K562 (cell line): ENCODE results near the gene FES. TPM values are rescaled to one million over a fixed set of nuclear protein-coding genes. Genes with fewer than 3 reads are reported as not detected.

Source experiments
- ATF3 ChIP-seq, 2 experiments: fragments of 450-650 bp in 1 of 2; sonication (generic) in 1 of 2; formaldehyde crosslinking in 1 of 2; IDR thresholded peaks in 1 of 2; conservative IDR thresholded peaks in 1 of 2; 2 replicates each; pipeline versions ENCODE4 v1.6.1 to v1.8.1; 2016 to 2023; ENCODE audit warnings: mild to moderate bottlenecking in 2 of 2, moderate library complexity in 2 of 2, inconsistent platforms in 1 of 2, missing genetic modification reagents in 1 of 2
- ATF6 ChIP-seq: sonication (generic); formaldehyde crosslinking; IDR thresholded peaks from 2 replicates; pipeline ENCODE4 v1.4.0; 2020; ENCODE audit warnings: mild to moderate bottlenecking, missing genetic modification reagents
- CEBPB ChIP-seq: fragments of 450-650 bp; IDR thresholded peaks from 2 replicates; pipeline ENCODE4 v1.6.1; 2016; ENCODE audit warnings: missing genetic modification characterization, missing compliant biosample characterization
- CGGBP1 ChIP-seq: fragments of 250-450 bp; sonication (Bioruptor Pico); IDR thresholded peaks from 2 replicates; pipeline ENCODE4 v1.9.0; 2021; ENCODE audit warnings: mild to moderate bottlenecking
- CTCFL ChIP-seq: IDR thresholded peaks from 2 replicates; pipeline ENCODE4 v1.6.1; 2011; ENCODE audit warnings: borderline replicate concordance, low read depth, mild to moderate bottlenecking, moderate library complexity, low read length; ENCODE audit not compliant: insufficient read depth, poor library complexity, severe bottlenecking
- DMBX1 ChIP-seq: fragments of 250-450 bp; sonication (Bioruptor Pico); IDR thresholded peaks from 2 replicates; pipeline ENCODE4 v1.8.0; 2022; ENCODE audit warnings: inconsistent platforms, mild to moderate bottlenecking, moderate library complexity, borderline replicate concordance
- EP300 ChIP-seq: IDR thresholded peaks from 2 replicates; pipeline ENCODE4 v1.6.1; 2012; ENCODE audit warnings: low read length, improper control_type of control experiment
- HDAC1 ChIP-seq, 2 experiments: fragments of 450-650 bp; IDR thresholded peaks; 2 replicates each; pipeline ENCODE4 v1.6.1; 2016 to 2017; ENCODE audit warnings: inconsistent platforms in 1 of 2, mild to moderate bottlenecking in 1 of 2, moderate library complexity in 1 of 2
- HMG20B ChIP-seq: fragments of 250-450 bp; sonication (Bioruptor Pico); IDR thresholded peaks from 2 replicates; pipeline ENCODE4 v1.5.0; 2021; ENCODE audit warnings: mild to moderate bottlenecking
- POLR2B ChIP-seq: fragments of 450-650 bp; IDR thresholded peaks from 2 replicates; pipeline ENCODE4 v1.6.1; 2018; ENCODE audit warnings: low read depth; ENCODE audit not compliant: partially characterized antibody
- RBM39 ChIP-seq: fragments of 200-400 bp; formaldehyde crosslinking; optimal IDR thresholded peaks from 2 replicates; pipeline ENCODE3; 2018; ENCODE audit warnings: low read depth, low read length
- SMAD1 ChIP-seq: fragments of 150-350 bp; IDR thresholded peaks from 2 replicates; pipeline ENCODE4 v1.6.1; 2014; ENCODE audit warnings: low read length, low read depth; ENCODE audit not compliant: partially characterized antibody
- SRSF3 ChIP-seq: fragments of 200-400 bp; formaldehyde crosslinking; IDR thresholded peaks from 2 replicates; pipeline ENCODE4 v1.6.1; 2016; ENCODE audit warnings: mild to moderate bottlenecking, low read length, moderate library complexity; ENCODE audit not compliant: insufficient read depth
- YBX1 ChIP-seq: fragments of 450-650 bp; IDR thresholded peaks from 2 replicates; pipeline ENCODE4 v1.7.1; 2016; ENCODE audit warnings: mild to moderate bottlenecking
- ZNF12 ChIP-seq: sonication (generic); formaldehyde crosslinking; IDR thresholded peaks from 2 replicates; pipeline ENCODE4 v1.4.0; 2020; ENCODE audit warnings: mild to moderate bottlenecking, missing genetic modification reagents
- ZNF24 ChIP-seq: fragments of 450-650 bp; IDR thresholded peaks from 2 replicates; pipeline ENCODE4 v1.6.1; 2016
- ZNF717 ChIP-seq: fragments of 250-450 bp; sonication (Bioruptor Pico); IDR thresholded peaks from 2 replicates; pipeline ENCODE4 v1.5.0; 2021
- ZNF740 ChIP-seq, 3 experiments: fragments of 200-800 bp in 1 of 3; sonication (Bioruptor generic) in 1 of 3; sonication (generic) in 1 of 3; formaldehyde crosslinking in 1 of 3; IDR thresholded peaks; 2 replicates each; pipeline versions ENCODE4 v1.6.1 to v1.8.0; 2016 to 2022; ENCODE audit warnings: mild to moderate bottlenecking in 2 of 3, missing compliant biosample characterization in 2 of 3, missing genetic modification characterization in 2 of 3, missing genetic modification reagents in 1 of 3
- polyA plus RNA-seq, 8 experiments: library from polyadenylated mRNA; depleted of rRNA in 4 of 8; stranded (reverse) in 5 of 8; unstranded in 3 of 8; fragments of >200 nt; fragmentation: Nextera tagmentation in 2 of 8; fragmentation: Illumina TruSeq in 1 of 8; extraction: Ambion mirVana in 2 of 8; extraction: Trizol in 1 of 8; gene quantifications; 2 replicates each; pipeline versions ENCODE4 v1.2.1 to v1.2.3, GENCODE V29; 2011 to 2014; ENCODE audit warnings: inconsistent platforms in 1 of 8, missing spikeins in 1 of 8
- total RNA-seq, 7 experiments: library from RNA; depleted of rRNA in 6 of 7; stranded (reverse); fragments of >200 nt in 6 of 7; fragmentation: Illumina TruSeq in 2 of 7; extraction: Trizol in 2 of 7; gene quantifications; 2 replicates each; pipeline versions ENCODE4 v1.2.1 to v1.2.3, GENCODE V29; 2011 to 2021; ENCODE audit warnings: low replicate concordance in 1 of 7

Gene FES
- total and polyA plus RNA-seq, 9 of the 15 experiments (the other 6 are each of a cell fraction or from before 2014, with no cell fraction given) = 0.38 to 2.6 (median 0.82) TPM

GRCh38 chr15:90871716-90872485 is 12.4 kb upstream of the FES start (continued):
- TF ChIP-seq HDAC1 (IDR thresholded peaks at IDR 0.05) = no peak; a peak in 1 of 4 replicates
- no peak for TF ChIP-seq SMAD1
- no peak for TF ChIP-seq ZNF740 (CRISPR knock-in tag; IDR thresholded peaks at IDR 0.05)
- no peak for TF ChIP-seq ZNF740 (tag; IDR thresholded peaks at IDR 0.05)
- TF ChIP-seq ZNF12 = no peak
- TF ChIP-seq POLR2B = no peak
- TF ChIP-seq RBM39 = peak; percentile 47
- no peak for TF ChIP-seq YBX1
- TF ChIP-seq HMG20B (CRISPR knock-in tag) = no peak
- no peak for TF ChIP-seq CGGBP1
- 0 out of 2 replicates have a peak, but pooled peaks have one; percentile 7 for TF ChIP-seq EP300
- no peak for TF ChIP-seq CTCFL
- TF ChIP-seq CEBPB (tag) = no peak
- TF ChIP-seq SRSF3 = 0 out of 2 replicates have a peak, but pooled peaks have one; percentile 10
- no peak for TF ChIP-seq DMBX1 (CRISPR knock-in tag)
- TF ChIP-seq ZNF717 (CRISPR knock-in tag) = no peak
- TF ChIP-seq ZNF24 = no peak
- no peak for TF ChIP-seq ATF6 (CRISPR knock-in tag)
- TF ChIP-seq ATF3 (IDR thresholded peaks at IDR 0.05) = no peak
- no peak for TF ChIP-seq ATF3 (CRISPR knock-in tag; conservative IDR thresholded peaks at IDR 0.05)
